Prostate gland (tissue), 2 donors: ENCODE results near the gene ARHGEF18.

Experiments used
- POLR2A ChIP-seq: fragments of 450-650 bp; IDR thresholded peaks from one replicate; pipeline ENCODE4 v1.6.1; 2016; ENCODE audit warnings: antibody characterized with exemption, mild to moderate bottlenecking
- POLR2AphosphoS5 ChIP-seq: sonication (generic); formaldehyde crosslinking; IDR thresholded peaks from one replicate; pipeline ENCODE4 v1.6.1; 2017; ENCODE audit warnings: antibody characterized with exemption
- TF ChIP-seq, protein P1 (sequence below), 4 experiments: fragments of 200-600 bp in 2 of 4; fragments of 450-650 bp in 2 of 4; sonication (generic) in 2 of 4; IDR thresholded peaks; 1 replicate in 3 of 4; 2 replicates in 1 of 4; pipeline ENCODE4 v1.5.1; 2016 to 2019; ENCODE audit warnings: antibody characterized with exemption in 4 of 4, mild to moderate bottlenecking in 2 of 4, moderate library complexity in 2 of 4

GRCh38 chr19:7328647-7329046 is 20.1 kb upstream of the ARHGEF18 start:
- TF ChIP-seq, protein P1, sequence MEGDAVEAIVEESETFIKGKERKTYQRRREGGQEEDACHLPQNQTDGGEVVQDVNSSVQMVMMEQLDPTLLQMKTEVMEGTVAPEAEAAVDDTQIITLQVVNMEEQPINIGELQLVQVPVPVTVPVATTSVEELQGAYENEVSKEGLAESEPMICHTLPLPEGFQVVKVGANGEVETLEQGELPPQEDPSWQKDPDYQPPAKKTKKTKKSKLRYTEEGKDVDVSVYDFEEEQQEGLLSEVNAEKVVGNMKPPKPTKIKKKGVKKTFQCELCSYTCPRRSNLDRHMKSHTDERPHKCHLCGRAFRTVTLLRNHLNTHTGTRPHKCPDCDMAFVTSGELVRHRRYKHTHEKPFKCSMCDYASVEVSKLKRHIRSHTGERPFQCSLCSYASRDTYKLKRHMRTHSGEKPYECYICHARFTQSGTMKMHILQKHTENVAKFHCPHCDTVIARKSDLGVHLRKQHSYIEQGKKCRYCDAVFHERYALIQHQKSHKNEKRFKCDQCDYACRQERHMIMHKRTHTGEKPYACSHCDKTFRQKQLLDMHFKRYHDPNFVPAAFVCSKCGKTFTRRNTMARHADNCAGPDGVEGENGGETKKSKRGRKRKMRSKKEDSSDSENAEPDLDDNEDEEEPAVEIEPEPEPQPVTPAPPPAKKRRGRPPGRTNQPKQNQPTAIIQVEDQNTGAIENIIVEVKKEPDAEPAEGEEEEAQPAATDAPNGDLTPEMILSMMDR (IDR thresholded peaks at IDR 0.05) = no peak
- TF ChIP-seq POLR2A = no peak
- TF ChIP-seq POLR2AphosphoS5 = no peak
